HG03457 (cell line): ENCODE results near the gene TBPL2.
"Not testable (repeated sequence)": the region's sequence is repeated elsewhere in the genome, so short reads cannot be mapped to it uniquely, and the experiment has no call there.

ENCODE experiments used
- ATAC-seq: cut with Tn5 transposase; IDR thresholded peaks from one replicate; pipeline ENCODE4 v1.9.1; 2021; ENCODE audit warnings: moderate number of reproducible peaks; ENCODE audit not compliant: unreplicated experiment

The TBPL2 gene

GRCh38 chr14:55440385-55440784 is at the start of gene TBPL2:
Gene TBPL2, minus strand, starts transcription at chr14:55440616. Its CDS starts 167 bp downstream, at chr14:55440449.
- no peak for ATAC-seq

GRCh38 chr14:55488204-55488603 is 47.8 kb upstream of the TBPL2 start:
- ATAC-seq = no peak

- ATAC-seq = no peak
Observed at GRCh38 chr14:55482936-55483605, 42.7 kb upstream of the TBPL2 start.

GRCh38 chr14:55481769-55482168 is 41.4 kb upstream of the TBPL2 start:
- ATAC-seq = no peak

GRCh38 chr14:55477680-55478079 is 37.3 kb upstream of the TBPL2 start:
- no peak for ATAC-seq

GRCh38 chr14:55476448-55476847 is 36.0 kb upstream of the TBPL2 start:
- not testable (repeated sequence) for ATAC-seq

GRCh38 chr14:55473786-55474185 is 33.4 kb upstream of the TBPL2 start:
- no peak for ATAC-seq

- ATAC-seq = no peak
Observed at GRCh38 chr14:55470025-55470424, 29.6 kb upstream of the TBPL2 start.

- ATAC-seq = no peak
Observed at GRCh38 chr14:55467307-55467706, 26.9 kb upstream of the TBPL2 start.

- ATAC-seq = peak; percentile 83
Observed at GRCh38 chr14:55458800-55459515, 18.5 kb upstream of the TBPL2 start.

- no peak for ATAC-seq
Observed at GRCh38 chr14:55457496-55457895, 17.1 kb upstream of the TBPL2 start.

GRCh38 chr14:55456411-55456810 is 16.0 kb upstream of the TBPL2 start:
- not testable (repeated sequence) for ATAC-seq

GRCh38 chr14:55454264-55455002 is 14.0 kb upstream of the TBPL2 start:
- ATAC-seq = no peak

- ATAC-seq = no peak
Observed at GRCh38 chr14:55451950-55452349, 11.5 kb upstream of the TBPL2 start.

GRCh38 chr14:55451398-55451797 is 11.0 kb upstream of the TBPL2 start:
- no peak for ATAC-seq

- no peak for ATAC-seq
Observed at GRCh38 chr14:55450987-55451386, 10.6 kb upstream of the TBPL2 start.

- ATAC-seq = no peak
Observed at GRCh38 chr14:55450539-55450938, 10.1 kb upstream of the TBPL2 start.

GRCh38 chr14:55450124-55450523 is 9.7 kb upstream of the TBPL2 start:
- ATAC-seq = no peak

- ATAC-seq = no peak
Observed at GRCh38 chr14:55449116-55449515, 8.7 kb upstream of the TBPL2 start.

- ATAC-seq = no peak
Observed at GRCh38 chr14:55448141-55448614, 7.8 kb upstream of the TBPL2 start.

- ATAC-seq = no peak
Observed at GRCh38 chr14:55446833-55447232, 6.4 kb upstream of the TBPL2 start.
